Measurements from ENCODE around the gene NFKBIE. TPM values are rescaled to one million over a fixed set of nuclear protein-coding genes. Genes with fewer than 3 reads are reported as not detected.

NFKBIE gene
- total and polyA plus RNA-seq, 2 experiments from 2014 or later = 14.0 to 16.7 TPM

- Histone ChIP-seq H3K27ac (peak overlapping the region; percentile 93), H4K20me1 (ENCODE audit: insufficient read depth, poor library complexity, severe bottlenecking) (peaks cover 10% of the 10 kb centered on the region)
Observed at GRCh38 chr6:44263354-44264100, 1.8 kb downstream of the NFKBIE start.

DNA sequence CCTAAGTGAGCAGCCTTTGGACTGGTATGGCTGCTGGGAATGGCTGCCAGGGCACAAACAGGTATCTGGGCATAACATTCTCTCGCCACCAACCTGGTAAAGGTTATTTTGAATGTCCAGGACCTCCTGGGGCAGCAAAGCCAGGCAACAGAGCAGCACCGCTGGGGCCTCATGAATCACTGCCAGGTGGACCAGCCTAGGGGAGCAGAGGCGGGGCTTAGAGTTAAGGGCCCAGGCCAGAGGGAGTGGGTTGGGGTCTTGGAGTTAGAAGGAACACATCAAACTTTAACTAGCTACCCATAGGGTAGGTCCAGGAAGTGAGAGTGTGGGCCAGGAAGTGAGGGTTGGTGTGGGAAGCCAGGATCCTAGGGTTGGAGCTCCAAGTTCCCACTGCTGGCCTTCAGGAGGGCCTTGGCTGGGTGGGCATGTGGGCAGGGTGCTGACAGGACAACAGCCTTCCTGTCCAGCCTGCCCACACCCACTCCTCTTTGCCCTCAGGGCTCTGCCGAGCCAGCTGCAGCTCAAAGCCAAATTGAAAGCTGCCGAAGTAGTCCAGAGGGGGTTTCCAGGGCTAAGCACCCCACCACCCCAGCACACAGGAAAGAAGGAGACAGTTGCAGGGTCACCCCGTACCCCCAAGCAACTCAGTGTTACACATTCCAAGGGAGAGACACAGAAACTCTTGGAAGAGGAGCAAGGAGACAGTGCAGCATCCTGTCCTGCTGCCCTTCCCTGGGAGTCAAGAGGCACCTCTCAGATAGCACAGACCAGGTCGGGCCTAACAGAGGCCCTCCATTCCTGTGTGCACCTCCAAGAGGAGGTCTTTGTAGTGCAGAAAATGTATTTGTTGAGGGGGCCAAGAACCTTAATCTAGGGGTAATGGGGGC, 2.6 kb downstream of the NFKBIE start:
- H3K4me3 ChIP-seq = no peak overlapping the region
- peaks cover 27% of the 10 kb centered on the region for H3K79me2 ChIP-seq
- H3K9me2 ChIP-seq (replicated peaks; ENCODE audit: insufficient read depth) = no peaks in the 10 kb centered on the region
- H2AFZ ChIP-seq = no peak overlapping the region
- H3K4me1 ChIP-seq (ENCODE audit: insufficient read depth) = peaks cover 23% of the 10 kb centered on the region
- peaks cover 10% of the 10 kb centered on the region for H4K20me1 ChIP-seq (ENCODE audit: insufficient read depth, poor library complexity, severe bottlenecking)
- H3K4me2 ChIP-seq = peak overlapping the region; percentile 98
- no peaks in the 10 kb centered on the region for H3K36me3 ChIP-seq (replicated peaks; ENCODE audit: insufficient read depth, low read depth)
- 78% methylated on average over 7 of the region's 7 CpGs for WGBS (ENCODE audit: low lambda C conversion rate, missing lambda C conversion rate)
- TF ChIP-seq EZH2 (IDR thresholded peaks at IDR 0.05; ENCODE audit: borderline replicate concordance) = no peak
- TF ChIP-seq, protein P1, sequence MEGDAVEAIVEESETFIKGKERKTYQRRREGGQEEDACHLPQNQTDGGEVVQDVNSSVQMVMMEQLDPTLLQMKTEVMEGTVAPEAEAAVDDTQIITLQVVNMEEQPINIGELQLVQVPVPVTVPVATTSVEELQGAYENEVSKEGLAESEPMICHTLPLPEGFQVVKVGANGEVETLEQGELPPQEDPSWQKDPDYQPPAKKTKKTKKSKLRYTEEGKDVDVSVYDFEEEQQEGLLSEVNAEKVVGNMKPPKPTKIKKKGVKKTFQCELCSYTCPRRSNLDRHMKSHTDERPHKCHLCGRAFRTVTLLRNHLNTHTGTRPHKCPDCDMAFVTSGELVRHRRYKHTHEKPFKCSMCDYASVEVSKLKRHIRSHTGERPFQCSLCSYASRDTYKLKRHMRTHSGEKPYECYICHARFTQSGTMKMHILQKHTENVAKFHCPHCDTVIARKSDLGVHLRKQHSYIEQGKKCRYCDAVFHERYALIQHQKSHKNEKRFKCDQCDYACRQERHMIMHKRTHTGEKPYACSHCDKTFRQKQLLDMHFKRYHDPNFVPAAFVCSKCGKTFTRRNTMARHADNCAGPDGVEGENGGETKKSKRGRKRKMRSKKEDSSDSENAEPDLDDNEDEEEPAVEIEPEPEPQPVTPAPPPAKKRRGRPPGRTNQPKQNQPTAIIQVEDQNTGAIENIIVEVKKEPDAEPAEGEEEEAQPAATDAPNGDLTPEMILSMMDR (IDR thresholded peaks at IDR 0.05; ENCODE audit: poor library complexity) = no peak
- no peak for TF ChIP-seq EZH2phosphoT487 (IDR thresholded peaks at IDR 0.05; ENCODE audit: low read depth, severe bottlenecking, unreplicated experiment)
- DNase-seq (ENCODE audit: low spot score) = no peak
- H3K27ac ChIP-seq = peak overlapping the region; percentile 34
- no peaks in the 10 kb centered on the region for H3K27me3 ChIP-seq
- H3K9me3 ChIP-seq (ENCODE audit: low read depth) = no peaks in the 10 kb centered on the region

More at GRCh38 chr6:44263354-44264100, 1.8 kb downstream of the NFKBIE start:
- TF ChIP-seq, protein P1 (IDR thresholded peaks at IDR 0.05; ENCODE audit: poor library complexity) = no peak
- no peak for TF ChIP-seq EZH2 (IDR thresholded peaks at IDR 0.05; ENCODE audit: borderline replicate concordance)
- TF ChIP-seq EZH2phosphoT487 (IDR thresholded peaks at IDR 0.05; ENCODE audit: low read depth, severe bottlenecking, unreplicated experiment) = no peak
- Histone ChIP-seq H3K79me2 (peaks cover 27% of the 10 kb centered on the region), H3K4me1 (ENCODE audit: insufficient read depth) (peaks cover 23% of the 10 kb centered on the region), H3K9me3 (ENCODE audit: low read depth) (no peaks in the 10 kb centered on the region), H3K9me2 (replicated peaks; ENCODE audit: insufficient read depth) (no peaks in the 10 kb centered on the region), H3K36me3 (replicated peaks; ENCODE audit: insufficient read depth, low read depth) (no peaks in the 10 kb centered on the region), H3K4me3 (peak overlapping the region; percentile 77), H2AFZ (no peak overlapping the region), H3K27me3 (peaks cover 4% of the 10 kb centered on the region), H3K4me2 (peak overlapping the region; percentile 98)
- peak; percentile 69 for DNase-seq (ENCODE audit: low spot score)
- 63% methylated on average over 8 of the region's 9 CpGs for WGBS (ENCODE audit: low lambda C conversion rate, missing lambda C conversion rate)

GRCh38 chr6:44261581-44261980, 3.8 kb downstream of the NFKBIE start:
- Histone ChIP-seq H3K27me3 (no peaks in the 10 kb centered on the region), H3K4me1 (ENCODE audit: insufficient read depth) (peaks cover 23% of the 10 kb centered on the region), H3K36me3 (replicated peaks; ENCODE audit: insufficient read depth, low read depth) (no peaks in the 10 kb centered on the region), H3K27ac (no peak overlapping the region), H3K4me2 (no peak overlapping the region), H2AFZ (no peak overlapping the region), H4K20me1 (ENCODE audit: insufficient read depth, poor library complexity, severe bottlenecking) (peaks cover 10% of the 10 kb centered on the region), H3K9me2 (replicated peaks; ENCODE audit: insufficient read depth) (no peaks in the 10 kb centered on the region), H3K4me3 (no peak overlapping the region), H3K79me2 (peaks cover 32% of the 10 kb centered on the region), H3K9me3 (ENCODE audit: low read depth) (no peaks in the 10 kb centered on the region)
- DNase-seq (ENCODE audit: low spot score) = no peak
- 98% methylated on average over 8 of the region's 8 CpGs for WGBS (ENCODE audit: low lambda C conversion rate, missing lambda C conversion rate)
- TF ChIP-seq EZH2 (IDR thresholded peaks at IDR 0.05; ENCODE audit: borderline replicate concordance) (no peak), EZH2phosphoT487 (IDR thresholded peaks at IDR 0.05; ENCODE audit: low read depth, severe bottlenecking, unreplicated experiment) (no peak)
- TF ChIP-seq, protein P1 (IDR thresholded peaks at IDR 0.05; ENCODE audit: poor library complexity) = no peak

All from hepatocyte (in vitro differentiated cells).